Stimulated activated effector memory CD8-positive, alpha-beta T cell treated with anti-CD3 and anti-CD28 coated beads, Interleukin-12 subunit alpha, Interleukin-12 subunit beta, amount 100 ng/mL, for 72 hours (primary cell): ENCODE measurements around the gene SUSD4.
"Not testable (repeated sequence)": the region's sequence is repeated elsewhere in the genome, so short reads cannot be mapped to it uniquely, and the experiment has no call there.

Source experiments
- ATAC-seq: fragments of 150-1000 bp; cut with Tn5 transposase; 2 replicates; pipeline ENCODE4 v1.10.0; 2021
- DNase-seq, 2 donors: peaks; one replicate each; pipeline ENCODE4 v3.0.0; 2021 to 2022; ENCODE audit warnings: low spot score in 2 of 2
- H3K27ac Mint-ChIP-seq: one replicate; pipeline ENCODE4 v1.8.0; 2022; ENCODE audit warnings: mild to moderate bottlenecking, mixed read lengths
- H3K36me3 Mint-ChIP-seq: one replicate; pipeline ENCODE4 v1.8.0; 2022; ENCODE audit warnings: mild to moderate bottlenecking, mixed read lengths
- H3K4me1 Mint-ChIP-seq: one replicate; pipeline ENCODE4 v1.8.0; 2022; ENCODE audit warnings: mixed read lengths
- H3K4me3 Mint-ChIP-seq: one replicate; pipeline ENCODE4 v1.8.0; 2022; ENCODE audit warnings: mild to moderate bottlenecking, mixed read lengths
- H3K9me3 Mint-ChIP-seq: one replicate; pipeline ENCODE4 v1.8.0; 2022; ENCODE audit warnings: mixed read lengths

The SUSD4 gene

GRCh38 chr1:223363856-223364684 is at the start of gene SUSD4:
Gene SUSD4 (minus strand): TSS chr1:223364176. CDS start chr1:223363425, 751 bp downstream.
- Mint-ChIP-seq H3K4me1 (peaks cover 11% of the 10 kb centered on the region), H3K9me3 (no peaks in the 10 kb centered on the region), H3K4me3 (peak within 1 kb of the TSS; percentile 70), H3K36me3 (no peaks in the 10 kb centered on the region), H3K27ac (no peak within 1 kb of the TSS)
- DNase-seq (peak; percentile 13 to 54), ATAC-seq (peak; percentile 80)

GRCh38 chr1:223413216-223413615 is 49.2 kb upstream of the SUSD4 start:
- no peaks in the 10 kb centered on the region for H3K9me3 Mint-ChIP-seq
- no peaks in the 10 kb centered on the region for H3K4me1 Mint-ChIP-seq
- H3K27ac Mint-ChIP-seq = no peak overlapping the region
- DNase-seq (no peak), ATAC-seq (no peak)
- no peak overlapping the region for H3K4me3 Mint-ChIP-seq
- no peaks in the 10 kb centered on the region for H3K36me3 Mint-ChIP-seq

GRCh38 chr1:223411710-223412109 is 47.7 kb upstream of the SUSD4 start:
- Mint-ChIP-seq H3K9me3 (no peaks in the 10 kb centered on the region), H3K27ac (no peak overlapping the region), H3K36me3 (no peaks in the 10 kb centered on the region), H3K4me3 (no peak overlapping the region), H3K4me1 (no peaks in the 10 kb centered on the region)
- DNase-seq (no peak), ATAC-seq (no peak)

- no peaks in the 10 kb centered on the region for H3K4me1 Mint-ChIP-seq
- H3K36me3 Mint-ChIP-seq = no peaks in the 10 kb centered on the region
- no peaks in the 10 kb centered on the region for H3K9me3 Mint-ChIP-seq
- no peak overlapping the region for H3K27ac Mint-ChIP-seq
- DNase-seq = no peak
- no peak overlapping the region for H3K4me3 Mint-ChIP-seq
- no peak for ATAC-seq
Measured at GRCh38 chr1:223411309-223411708, 47.3 kb upstream of the SUSD4 start.

GRCh38 chr1:223410036-223410435 is 46.1 kb upstream of the SUSD4 start:
- no peak overlapping the region for H3K27ac Mint-ChIP-seq
- H3K4me1 Mint-ChIP-seq = no peaks in the 10 kb centered on the region
- no peaks in the 10 kb centered on the region for H3K36me3 Mint-ChIP-seq
- no peaks in the 10 kb centered on the region for H3K9me3 Mint-ChIP-seq
- no peak overlapping the region for H3K4me3 Mint-ChIP-seq
- no peak for DNase-seq
- no peak for ATAC-seq

GRCh38 chr1:223405507-223405906 is 41.5 kb upstream of the SUSD4 start:
- Mint-ChIP-seq H3K36me3 (no peaks in the 10 kb centered on the region), H3K9me3 (peaks cover 4% of the 10 kb centered on the region), H3K4me1 (peaks cover 12% of the 10 kb centered on the region), H3K27ac (no peak overlapping the region), H3K4me3 (no peak overlapping the region)
- DNase-seq (no peak), ATAC-seq (no peak)

GRCh38 chr1:223403184-223403815 is 39.3 kb upstream of the SUSD4 start:
- H3K4me1 Mint-ChIP-seq = peaks cover 12% of the 10 kb centered on the region
- DNase-seq (no peak), ATAC-seq (no peak)
- no peaks in the 10 kb centered on the region for H3K36me3 Mint-ChIP-seq
- no peak overlapping the region for H3K4me3 Mint-ChIP-seq
- no peak overlapping the region for H3K27ac Mint-ChIP-seq
- peaks cover 4% of the 10 kb centered on the region for H3K9me3 Mint-ChIP-seq

- no peak for ATAC-seq
- DNase-seq = no peak
- H3K4me1 Mint-ChIP-seq = peaks cover 12% of the 10 kb centered on the region
- no peak overlapping the region for H3K27ac Mint-ChIP-seq
- peaks cover 4% of the 10 kb centered on the region for H3K9me3 Mint-ChIP-seq
- H3K36me3 Mint-ChIP-seq = no peaks in the 10 kb centered on the region
- no peak overlapping the region for H3K4me3 Mint-ChIP-seq
Measured at GRCh38 chr1:223402790-223403142, 38.8 kb upstream of the SUSD4 start.

- Mint-ChIP-seq H3K4me3 (no peak overlapping the region), H3K4me1 (peaks cover 12% of the 10 kb centered on the region), H3K9me3 (peaks cover 4% of the 10 kb centered on the region), H3K27ac (no peak overlapping the region), H3K36me3 (no peaks in the 10 kb centered on the region)
- ATAC-seq = peak; percentile 78
- no peak for DNase-seq
Measured at GRCh38 chr1:223401873-223402789, 38.2 kb upstream of the SUSD4 start.

- DNase-seq, H3K36me3 Mint-ChIP-seq, H3K4me3 Mint-ChIP-seq, H3K9me3 Mint-ChIP-seq, H3K27ac Mint-ChIP-seq, ATAC-seq: not testable (repeated sequence)
- H3K4me1 Mint-ChIP-seq = peaks cover 12% of the 10 kb centered on the region
Measured at GRCh38 chr1:223399393-223399792, 35.4 kb upstream of the SUSD4 start.

GRCh38 chr1:223394706-223395105 is 30.7 kb upstream of the SUSD4 start:
- no peak overlapping the region for H3K4me3 Mint-ChIP-seq
- H3K4me1 Mint-ChIP-seq = no peaks in the 10 kb centered on the region

GRCh38 chr1:223394242-223394641 is 30.3 kb upstream of the SUSD4 start:
- ATAC-seq (no peak), DNase-seq (no peak)
- Mint-ChIP-seq H3K9me3 (no peaks in the 10 kb centered on the region), H3K4me1 (no peaks in the 10 kb centered on the region), H3K27ac (no peak overlapping the region), H3K4me3 (no peak overlapping the region), H3K36me3 (no peaks in the 10 kb centered on the region)

More at GRCh38 chr1:223394706-223395105, 30.7 kb upstream of the SUSD4 start:
- H3K36me3 Mint-ChIP-seq = no peaks in the 10 kb centered on the region
- H3K27ac Mint-ChIP-seq = no peak overlapping the region
- H3K9me3 Mint-ChIP-seq = no peaks in the 10 kb centered on the region
- ATAC-seq (no peak), DNase-seq (no peak)

- no peak within 1 kb of the TSS for H3K27ac Mint-ChIP-seq
- H3K4me3 Mint-ChIP-seq = no peak within 1 kb of the TSS
- no peaks in the 10 kb centered on the region for H3K9me3 Mint-ChIP-seq
- DNase-seq (no peak), ATAC-seq (peak; percentile 16)
- no peaks in the 10 kb centered on the region for H3K36me3 Mint-ChIP-seq
- H3K4me1 Mint-ChIP-seq = no peaks in the 10 kb centered on the region
Measured at GRCh38 chr1:223393275-223394214, 29.6 kb upstream of the SUSD4 start, which contains the start of gene CCDC185. Gene CCDC185 (plus strand): TSS chr1:223393415. CDS start chr1:223393476, 61 bp downstream.

GRCh38 chr1:223390618-223391017 is 26.6 kb upstream of the SUSD4 start:
- Mint-ChIP-seq H3K4me3 (no peak overlapping the region), H3K4me1 (no peaks in the 10 kb centered on the region), H3K9me3 (no peaks in the 10 kb centered on the region), H3K27ac (no peak overlapping the region), H3K36me3 (no peaks in the 10 kb centered on the region)
- ATAC-seq = no peak
- DNase-seq = no peak
